ENCODE measurements around the gene C10orf62.

Gene C10orf62

GRCh38 chr10:97640174-97640867 lies 50.8 kb downstream of the C10orf62 start, which contains the start of gene PI4K2A:
PI4K2A (plus strand) TSS chr10:97640671; CDS start chr10:97640743, 72 bp downstream.
- peaks cover 1% of the 10 kb centered on the region for H3K27me3 Mint-ChIP-seq
- H3K9me3 Mint-ChIP-seq = no peaks in the 10 kb centered on the region
- peaks cover 36% of the 10 kb centered on the region for H3K4me1 Mint-ChIP-seq (ENCODE audit: low read depth)
- intact Hi-C loops (cut with micrococcal nuclease) = loop anchor here (2.0 to 10.0 kb wide), 2 partner anchors 46 to 146 kb away; partner anchors contain the start of genes AVPI1, MMS19 and UBTD1
- H3K4me3 Mint-ChIP-seq = peak within 1 kb of the TSS; percentile 95
- peaks cover 38% of the 10 kb centered on the region for H3K36me3 Mint-ChIP-seq (ENCODE audit: low read depth)
- peak within 1 kb of the TSS; percentile 97 for H3K27ac Mint-ChIP-seq
